Fibroblast of skin of right biceps (primary cell): ENCODE results near the gene SLC25A23.
"Not testable (repeated sequence)": the region's sequence is repeated elsewhere in the genome, so short reads cannot be mapped to it uniquely, and the experiment has no call there.

Source experiments
- DNase-seq: peaks from one replicate; pipeline ENCODE4 v3.0.0-alpha.2; 2013

Gene SLC25A23

DNA sequence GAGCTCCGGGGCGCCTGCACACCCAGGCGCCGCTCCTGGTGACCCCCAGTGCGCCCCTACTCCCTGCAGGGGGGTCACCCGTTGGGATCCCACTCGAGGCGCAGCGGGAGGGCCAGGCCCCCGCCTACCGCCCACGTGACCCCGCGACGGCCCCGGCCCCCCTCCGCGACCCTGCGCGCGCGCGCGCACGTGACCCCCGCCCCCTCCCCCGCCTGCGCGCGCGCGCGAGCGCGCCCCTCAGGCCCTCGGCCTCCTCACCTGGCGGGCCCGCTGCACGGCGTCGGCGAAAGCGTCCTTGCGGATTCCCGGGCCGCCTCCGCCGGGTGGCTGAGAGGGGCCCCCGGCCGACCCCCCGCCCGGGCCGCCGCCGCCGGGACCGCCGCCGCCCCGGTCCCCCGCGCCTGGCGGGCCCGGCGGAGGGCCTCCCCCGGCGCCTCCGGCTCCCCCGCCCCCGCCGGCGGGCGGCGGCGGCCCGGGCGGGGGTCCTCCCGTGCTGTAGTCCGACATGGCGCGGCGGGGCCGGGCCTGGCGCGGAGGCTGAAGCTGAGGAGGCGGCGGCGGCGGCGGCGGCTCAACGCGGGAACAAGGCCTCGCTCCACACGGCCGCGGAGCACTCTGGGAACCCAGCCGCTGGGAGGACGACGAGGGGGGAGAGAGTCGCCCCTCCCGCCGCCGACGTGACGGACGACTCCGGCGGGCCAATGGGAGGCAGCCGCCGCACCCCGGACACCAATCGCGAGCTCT is 35.2 kb downstream of the SLC25A23 start, which contains the start of gene KHSRP:
KHSRP (minus strand) TSS at position 617 of the 744 bp plus-strand sequence; CDS start at position 507, 110 bp downstream.
- peak; percentile 26 for DNase-seq

DNA sequence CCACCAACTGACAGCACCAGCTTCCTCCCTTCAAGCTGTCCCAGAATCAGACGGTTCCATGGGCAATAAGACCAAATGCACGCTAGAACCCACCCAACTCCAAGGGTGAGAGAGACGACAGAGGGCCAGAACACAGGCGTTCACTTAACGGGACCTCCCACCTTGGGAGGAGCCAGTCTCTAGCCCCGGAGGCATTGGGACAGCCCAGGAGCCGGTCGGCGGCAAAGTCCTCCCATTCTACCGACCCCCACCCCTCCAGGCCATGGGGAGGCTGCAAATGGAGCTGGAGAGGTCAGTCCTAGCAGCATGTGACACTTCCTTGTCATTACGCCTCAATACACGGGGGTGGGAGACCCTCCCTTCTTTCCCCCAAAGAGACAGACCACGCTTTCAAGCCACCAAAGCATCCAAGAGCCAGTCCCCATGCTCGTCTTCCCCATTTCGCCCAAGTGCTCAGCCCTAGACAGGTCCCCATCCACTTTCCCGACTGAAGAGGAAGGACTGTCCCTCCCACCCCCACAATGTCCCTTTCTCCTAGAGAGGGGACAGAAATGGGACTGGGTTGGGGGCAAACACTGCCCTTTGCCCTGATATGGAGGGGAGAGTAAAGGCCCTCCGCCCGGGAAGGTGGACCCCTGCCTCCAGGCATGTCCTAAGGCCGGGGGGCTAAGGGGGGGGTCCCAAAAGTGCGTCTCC is 35.9 kb downstream of the SLC25A23 start:
- peak; percentile 49 for DNase-seq

DNA sequence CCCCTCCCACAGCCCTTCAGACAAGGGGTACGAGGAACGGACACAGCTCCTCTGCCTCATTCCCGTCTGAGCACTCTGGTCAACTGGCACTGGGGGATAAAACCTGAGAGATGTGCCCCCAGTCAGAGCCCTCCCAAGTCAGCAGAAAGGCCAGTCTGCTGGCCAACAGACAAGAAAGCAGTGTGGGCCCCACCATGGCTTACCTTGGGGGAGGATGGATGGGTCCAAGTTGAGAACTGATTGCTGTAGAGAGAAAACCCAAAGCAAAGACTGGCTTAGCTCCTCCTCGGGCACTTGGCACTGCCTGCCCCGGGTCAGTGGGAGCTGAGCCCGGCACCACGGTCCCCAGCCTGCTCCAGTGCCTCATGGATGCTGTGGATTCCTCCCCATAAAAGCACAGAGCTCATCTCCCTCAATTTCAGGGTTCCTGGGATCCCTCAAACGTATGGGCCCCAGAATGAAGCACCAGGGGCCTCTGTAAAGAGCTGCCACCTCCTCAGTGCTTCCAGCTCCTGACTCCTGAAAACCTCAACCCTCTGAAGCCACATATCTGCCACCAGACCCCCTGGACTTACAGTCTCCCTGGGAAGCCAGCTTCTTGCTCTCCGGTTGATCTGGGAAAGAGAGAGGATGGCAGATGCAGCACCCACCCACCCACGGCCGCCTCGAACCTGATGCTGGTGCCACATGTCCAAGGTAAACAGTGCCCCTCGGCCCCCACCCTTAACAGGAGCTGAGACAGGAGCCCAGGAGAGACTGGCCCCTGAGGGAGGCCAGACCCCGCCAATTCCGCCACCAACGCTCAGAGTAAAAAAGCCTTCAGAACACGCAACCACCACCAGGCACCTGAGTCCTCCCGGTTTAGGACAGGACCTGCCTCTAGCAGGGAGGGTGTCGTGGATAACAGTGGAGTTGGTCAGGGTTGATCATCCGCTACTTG is 38.2 kb downstream of the SLC25A23 start:
- no peak for DNase-seq

DNA sequence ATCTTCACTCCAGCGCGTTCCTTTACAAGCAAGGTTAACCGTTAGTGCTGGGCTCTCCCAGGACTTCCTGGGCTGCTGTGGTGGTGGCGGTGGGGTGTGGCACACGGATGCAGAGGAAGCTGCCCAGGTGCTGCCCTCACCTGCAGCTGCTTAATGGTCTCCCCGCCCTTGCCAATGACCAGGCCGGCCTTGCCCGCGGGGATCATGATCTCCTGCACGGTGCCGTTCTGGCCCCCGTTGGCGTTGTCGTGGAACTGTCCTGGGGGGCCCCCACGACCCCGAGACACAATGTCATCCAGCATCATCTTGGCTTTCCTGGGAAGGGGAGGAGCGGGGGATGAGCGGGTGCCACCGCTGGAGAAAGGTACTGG is 41.0 kb downstream of the SLC25A23 start:
- DNase-seq, result no peak

DNA sequence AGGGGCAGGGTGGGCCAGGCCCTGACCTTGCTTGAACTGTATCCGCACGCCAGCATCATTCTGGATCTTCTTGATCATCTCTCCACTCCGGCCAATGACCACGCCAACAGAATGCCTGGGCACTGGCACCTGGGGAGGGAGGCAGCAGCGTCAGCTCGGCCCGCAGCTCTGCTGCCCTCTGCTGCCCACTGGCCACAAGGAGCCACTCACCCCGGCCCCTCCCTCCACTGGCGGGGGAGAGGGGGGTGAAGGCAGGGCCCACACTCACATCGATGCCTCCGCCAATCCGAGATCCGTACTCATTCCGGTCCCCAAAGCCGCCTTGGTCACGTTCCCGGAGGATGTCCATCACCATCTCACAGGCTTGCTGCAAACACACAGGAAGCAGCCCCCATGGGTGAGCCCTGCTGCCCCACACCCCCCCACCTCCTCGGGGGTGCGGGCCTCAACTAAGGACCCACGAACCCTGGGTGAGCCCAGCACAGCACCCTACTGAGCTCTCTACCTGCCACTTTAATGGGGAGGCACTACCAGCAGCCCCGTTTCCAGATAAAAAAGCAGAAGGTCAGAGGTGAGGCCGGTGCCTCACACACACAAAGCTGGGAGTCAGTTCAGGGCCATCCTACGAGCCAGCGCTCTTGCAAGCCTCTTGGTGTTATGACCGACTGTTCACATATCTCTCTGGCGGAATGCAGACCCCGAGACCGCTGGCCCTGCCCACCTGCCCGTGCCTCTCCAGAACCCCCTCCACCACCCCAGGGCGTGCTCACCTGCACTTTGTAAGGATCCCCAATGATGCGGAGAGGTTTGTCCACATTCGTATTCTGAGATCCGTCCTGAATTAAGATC is 41.7 kb downstream of the SLC25A23 start:
- DNase-seq, result no peak

DNA sequence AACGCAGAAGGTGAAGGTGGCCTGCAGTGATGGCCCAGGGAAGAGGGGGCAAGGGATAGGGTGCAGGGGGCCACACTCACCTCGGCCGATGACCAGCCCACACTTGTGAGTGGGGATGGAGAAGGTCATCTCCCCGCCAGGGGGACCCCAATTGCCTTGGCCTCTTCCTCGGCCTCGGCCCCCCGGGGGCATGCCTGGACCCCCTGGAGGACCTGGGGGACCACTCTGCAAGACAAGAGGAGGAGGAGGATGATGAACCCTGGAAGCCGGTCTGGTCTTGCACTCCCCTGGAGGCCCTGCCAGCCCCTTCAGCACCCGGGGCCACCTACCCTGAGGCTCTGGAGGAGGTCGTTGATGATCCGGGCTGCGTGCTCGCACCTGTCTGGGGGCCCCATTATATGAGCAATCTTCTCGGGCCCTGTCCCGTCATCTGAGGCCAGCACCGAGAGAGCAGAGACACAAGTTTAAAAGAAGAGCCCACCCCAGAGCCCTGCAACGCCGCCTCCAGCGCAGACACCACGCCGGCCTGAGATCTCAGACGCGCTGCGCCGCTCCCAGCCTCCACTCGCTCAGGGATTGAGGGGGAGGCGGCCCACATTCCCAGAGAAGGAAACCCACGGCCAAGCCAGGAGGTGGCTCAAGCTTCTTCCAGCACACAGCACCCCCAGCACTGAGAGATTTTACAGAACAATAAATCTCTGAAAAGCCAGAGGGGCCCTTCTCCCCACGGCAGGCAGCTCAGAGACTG is 42.8 kb downstream of the SLC25A23 start:
- no peak for DNase-seq

- no peak for DNase-seq
Measured at GRCh38 chr19:6415591-6416190, 43.9 kb downstream of the SLC25A23 start.

DNA sequence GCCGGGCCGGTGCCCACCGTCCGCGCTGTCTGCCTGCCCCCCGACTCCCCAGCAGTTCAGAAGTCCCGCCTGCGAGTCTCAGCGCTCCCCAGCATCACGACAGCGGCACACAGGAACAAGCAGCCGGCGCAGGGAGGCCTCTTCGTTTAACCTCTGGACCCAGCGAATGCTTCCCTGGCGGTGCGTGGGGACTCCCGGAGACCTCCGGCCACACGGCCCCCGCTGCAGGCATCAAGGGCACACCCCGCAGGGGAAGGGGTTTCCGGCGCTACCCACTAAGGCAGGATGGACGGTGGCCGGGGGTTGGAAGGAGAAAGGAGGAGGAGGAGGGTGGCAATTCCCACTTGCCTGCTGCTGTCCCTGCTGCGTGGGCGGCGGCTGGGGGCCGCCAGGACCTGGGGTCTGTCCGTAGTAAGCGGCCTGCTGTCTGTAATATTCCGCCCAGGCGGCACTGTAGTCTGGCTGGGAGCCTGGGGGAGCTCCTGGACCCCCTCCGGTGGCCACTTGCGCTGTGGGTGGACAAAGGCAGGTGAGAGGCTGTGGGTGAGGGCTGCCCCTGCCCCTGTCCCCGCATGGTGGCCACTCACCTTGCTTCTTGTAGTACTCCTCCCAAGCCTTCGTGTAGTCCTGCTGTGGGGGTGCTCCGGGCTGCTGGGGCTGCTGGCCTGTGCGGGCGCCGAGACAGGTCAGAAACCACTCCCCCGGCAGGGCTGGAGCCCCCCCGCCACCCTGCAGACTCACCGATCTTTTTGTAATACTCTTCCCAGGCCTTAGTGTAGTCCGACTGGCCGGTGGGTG is 44.6 kb downstream of the SLC25A23 start:
- DNase-seq, result no peak

GRCh38 chr19:6413721-6414643 is 45.6 kb downstream of the SLC25A23 start:
- DNase-seq, result no peak

GRCh38 chr19:6413291-6413690 is 46.3 kb downstream of the SLC25A23 start:
- no peak for DNase-seq

DNA sequence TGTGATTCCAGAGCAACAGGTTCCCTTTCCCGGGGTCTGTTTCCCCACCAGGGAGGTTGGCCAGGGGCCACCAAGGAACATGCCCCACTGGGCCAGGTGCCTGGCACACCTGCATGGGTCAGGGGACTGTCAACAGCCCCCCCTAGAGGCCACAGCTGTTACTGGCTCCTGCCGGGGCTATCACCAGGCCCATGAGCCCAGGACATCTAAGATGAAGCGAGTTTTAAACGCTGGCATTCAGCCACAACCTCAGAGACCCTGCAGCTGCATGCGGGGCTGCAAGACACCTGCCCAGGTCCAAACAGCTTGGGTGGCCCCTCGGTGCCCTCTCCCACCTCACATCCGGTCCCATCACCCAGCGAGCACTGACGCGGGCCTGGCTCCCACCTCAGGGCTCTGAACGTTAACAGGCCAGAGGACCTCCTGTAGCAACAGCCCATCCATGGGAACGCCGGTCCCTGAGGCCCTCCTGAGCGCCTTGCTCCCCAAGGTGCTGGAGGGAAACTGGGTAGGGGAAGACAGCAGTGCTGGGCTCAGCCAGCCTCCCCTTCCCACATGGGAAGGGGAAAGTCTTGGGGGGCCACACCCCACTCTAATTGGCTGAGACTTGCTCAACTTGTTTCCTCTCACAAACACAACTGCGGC is 47.0 kb downstream of the SLC25A23 start:
- DNase-seq, result peak; percentile 11

DNA sequence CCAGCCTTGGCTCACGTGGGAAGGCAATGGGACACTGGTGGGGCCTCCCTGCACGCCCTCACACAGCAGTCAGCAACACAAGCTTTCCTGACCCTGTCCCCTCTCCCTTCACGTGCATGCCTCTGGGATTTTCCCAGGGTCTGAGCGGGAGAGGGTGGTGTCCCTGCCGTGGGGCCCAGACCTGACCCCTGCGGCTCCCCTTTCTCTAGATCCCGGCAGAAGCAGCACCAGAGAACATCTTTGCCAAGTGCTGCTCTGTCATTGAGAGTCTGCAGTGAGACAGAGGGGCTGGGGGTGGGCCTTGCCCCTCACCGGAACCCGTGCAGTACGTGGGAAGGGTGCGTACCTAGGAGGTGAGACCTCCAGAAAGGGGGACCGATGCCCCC is 47.5 kb downstream of the SLC25A23 start:
- no peak for DNase-seq

DNA sequence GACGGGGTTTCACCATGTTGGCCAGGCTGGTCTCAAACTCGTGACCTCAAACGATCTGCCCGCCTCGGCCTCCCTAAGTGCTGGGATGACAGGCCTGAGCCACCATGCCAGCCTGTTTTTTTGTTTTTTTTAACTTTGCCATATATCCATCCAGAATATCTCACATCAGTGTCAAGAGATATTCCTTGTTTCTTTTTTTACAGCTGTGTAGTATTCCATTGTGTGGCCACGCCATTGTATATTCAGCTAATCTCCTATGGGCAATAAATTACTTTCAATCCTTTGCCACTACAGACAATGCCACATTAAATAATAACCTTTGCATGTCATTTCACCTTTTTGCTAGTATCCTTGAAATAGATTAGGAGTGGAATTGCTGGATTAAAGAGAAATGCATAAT is 50.2 kb downstream of the SLC25A23 start:
- DNase-seq, result no peak

DNA sequence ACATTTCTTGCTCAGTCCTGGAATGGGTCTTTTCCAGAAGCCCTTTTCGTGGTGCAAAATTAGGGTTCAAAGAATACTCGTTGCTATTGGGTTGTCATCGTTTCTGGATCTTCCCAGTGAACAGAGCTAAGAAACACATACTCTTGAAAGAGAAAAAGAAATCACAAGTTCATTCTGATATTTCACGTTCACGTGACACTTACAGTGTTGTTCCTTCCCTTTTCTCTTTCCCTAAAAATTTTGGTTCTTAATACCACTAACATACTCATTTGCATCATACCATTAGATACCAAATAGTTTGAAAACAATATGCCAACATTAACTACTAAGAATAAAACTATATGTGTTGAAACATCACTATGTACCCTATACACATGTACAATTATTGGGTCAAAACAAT is 53.2 kb downstream of the SLC25A23 start:
- DNase-seq, result no peak

GRCh38 chr19:6402837-6403608 is 56.6 kb downstream of the SLC25A23 start:
- peak; percentile 73 for DNase-seq

DNA sequence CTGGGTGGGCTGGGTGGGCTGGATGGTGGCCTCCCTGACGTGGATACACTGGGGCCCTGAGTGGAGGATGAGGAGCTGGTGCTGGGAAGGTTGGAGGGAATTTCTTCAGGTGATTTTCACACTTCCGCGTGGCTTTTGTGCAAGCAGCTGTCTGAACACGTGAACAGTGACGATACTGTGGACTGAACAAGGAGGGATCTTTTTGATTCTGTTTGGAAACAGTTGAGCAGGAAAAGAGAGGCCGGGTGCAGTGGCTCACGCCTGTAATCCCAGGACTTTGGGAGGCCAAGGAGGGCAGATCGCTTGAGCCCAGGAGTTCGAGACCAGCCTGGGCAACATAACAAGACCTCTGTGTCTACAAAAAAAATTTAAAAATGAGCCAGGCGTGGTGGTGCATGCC is 57.5 kb downstream of the SLC25A23 start:
- DNase-seq, result no peak

DNA sequence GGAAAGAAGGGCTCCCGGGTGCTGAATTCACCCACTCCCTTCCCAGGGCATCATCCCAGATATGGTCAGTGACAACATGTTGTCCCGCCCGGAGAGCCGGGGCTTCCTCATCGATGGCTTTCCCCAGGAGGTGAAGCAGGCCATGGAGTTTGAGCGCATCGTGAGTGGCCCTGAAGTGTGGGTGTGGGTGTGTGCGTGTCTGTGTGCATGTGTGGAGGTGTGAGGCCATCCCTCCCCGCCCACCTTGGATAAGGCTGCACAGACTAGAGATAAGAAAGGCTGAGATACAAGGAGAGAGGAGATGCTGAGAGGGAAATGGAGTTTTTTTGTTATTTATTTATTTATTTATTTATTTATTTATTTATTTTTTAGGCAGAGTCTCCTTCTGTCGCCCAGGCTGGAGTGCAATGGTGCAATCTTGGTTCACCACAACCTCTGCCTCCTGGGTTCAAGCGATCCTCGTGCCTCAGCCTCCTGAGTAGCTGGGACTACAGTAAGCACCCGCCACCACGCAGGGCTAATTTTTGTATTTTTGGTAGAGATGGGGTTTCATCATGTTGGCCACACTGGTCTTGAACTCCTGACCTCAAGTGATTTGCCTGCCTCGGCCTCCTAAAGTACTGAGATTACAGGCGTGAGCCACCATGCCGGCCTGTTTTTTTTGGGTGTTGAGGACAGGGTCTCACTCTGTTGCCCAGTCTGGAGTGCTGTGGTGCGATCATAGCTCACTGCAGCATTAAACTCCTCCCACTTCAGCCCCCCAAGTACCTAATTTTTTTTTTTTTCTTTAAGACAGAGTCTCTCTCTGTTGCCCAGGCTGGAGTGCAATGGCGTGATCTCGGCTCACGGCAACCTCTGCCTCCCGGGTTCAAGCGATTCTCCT is 59.3 kb downstream of the SLC25A23 start:
- DNase-seq, result not testable (repeated sequence)
